GM18858 (cell line): ENCODE data around the gene TSHZ2.

Experiments
- ATAC-seq: cut with Tn5 transposase; IDR thresholded peaks from one replicate; pipeline ENCODE4 v1.9.1; 2021; ENCODE audit not compliant: unreplicated experiment

TSHZ2 gene

GRCh38 chr20:53227523-53227922, 255.4 kb downstream of the TSHZ2 start:
- ATAC-seq: no peak

GRCh38 chr20:53231061-53231460, 258.9 kb downstream of the TSHZ2 start:
- ATAC-seq: no peak

- no peak for ATAC-seq
These were observed 265.3 kb downstream of the TSHZ2 start for GRCh38 chr20:53237461-53237860.

- no peak for ATAC-seq
These were observed 266.0 kb downstream of the TSHZ2 start for GRCh38 chr20:53238121-53238660.

GRCh38 chr20:53243152-53243551, 271.0 kb downstream of the TSHZ2 start:
- no peak for ATAC-seq

GRCh38 chr20:53244711-53245110, 272.6 kb downstream of the TSHZ2 start:
- ATAC-seq: no peak

GRCh38 chr20:53245574-53245973, 273.4 kb downstream of the TSHZ2 start:
- ATAC-seq: no peak

GRCh38 chr20:53247468-53248103, 275.4 kb downstream of the TSHZ2 start:
- ATAC-seq: no peak

- no peak for ATAC-seq
These were observed 278.3 kb downstream of the TSHZ2 start for GRCh38 chr20:53250456-53250855.

GRCh38 chr20:53252002-53252401, 279.8 kb downstream of the TSHZ2 start:
- ATAC-seq: no peak

- no peak for ATAC-seq
These were observed 281.5 kb downstream of the TSHZ2 start for GRCh38 chr20:53253668-53254067.

GRCh38 chr20:53255102-53255710, 283.0 kb downstream of the TSHZ2 start:
- no peak for ATAC-seq

GRCh38 chr20:53258741-53259140, 286.6 kb downstream of the TSHZ2 start:
- ATAC-seq: no peak

- no peak for ATAC-seq
These were observed 288.0 kb downstream of the TSHZ2 start for GRCh38 chr20:53260168-53260567.

- no peak for ATAC-seq
These were observed 288.4 kb downstream of the TSHZ2 start for GRCh38 chr20:53260591-53260990.

GRCh38 chr20:53262365-53262764, 290.2 kb downstream of the TSHZ2 start:
- no peak for ATAC-seq

GRCh38 chr20:53263554-53264438, 291.6 kb downstream of the TSHZ2 start:
- ATAC-seq: no peak

GRCh38 chr20:53264604-53265003, 292.4 kb downstream of the TSHZ2 start:
- no peak for ATAC-seq

GRCh38 chr20:53265304-53265875, 293.2 kb downstream of the TSHZ2 start:
- ATAC-seq: no peak

- no peak for ATAC-seq
These were observed 297.2 kb downstream of the TSHZ2 start for GRCh38 chr20:53269380-53269779.

- no peak for ATAC-seq
These were observed 298.7 kb downstream of the TSHZ2 start for GRCh38 chr20:53270792-53271375.
